HG03159 (cell line): ENCODE measurements around the gene SAFB.

Source experiments
- ATAC-seq: cut with Tn5 transposase; IDR thresholded peaks from one replicate; pipeline ENCODE4 v1.9.1; 2021; ENCODE audit warnings: mild to moderate bottlenecking, moderate library complexity; ENCODE audit not compliant: unreplicated experiment

SAFB gene

DNA sequence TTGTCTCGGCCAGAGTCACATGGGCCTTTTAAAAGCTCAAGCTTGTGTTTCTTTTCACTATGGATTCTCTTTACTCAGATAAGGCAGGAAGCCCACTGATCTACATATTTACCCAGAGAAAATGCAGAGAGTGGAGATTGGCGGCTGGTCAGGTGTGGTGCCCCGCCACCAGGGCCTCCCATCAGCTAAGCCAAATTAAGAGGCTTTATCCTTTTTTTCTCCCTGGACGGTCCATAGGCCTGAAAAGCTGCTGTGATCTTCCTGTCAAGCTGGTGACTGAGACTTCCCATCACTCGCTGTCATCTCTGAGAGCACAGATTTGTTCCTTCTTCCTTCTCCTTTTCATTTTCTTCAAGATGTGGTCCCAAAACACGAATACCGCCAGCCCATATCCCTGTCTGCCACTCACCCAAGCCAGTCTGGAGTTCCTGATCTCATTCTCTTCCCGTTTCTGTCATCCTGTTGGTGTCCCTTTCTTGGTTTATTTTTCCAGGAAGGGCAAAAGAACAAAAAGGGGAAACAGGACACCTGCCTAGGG is 1.9 kb downstream of the SAFB start:
- ATAC-seq, result no peak

DNA sequence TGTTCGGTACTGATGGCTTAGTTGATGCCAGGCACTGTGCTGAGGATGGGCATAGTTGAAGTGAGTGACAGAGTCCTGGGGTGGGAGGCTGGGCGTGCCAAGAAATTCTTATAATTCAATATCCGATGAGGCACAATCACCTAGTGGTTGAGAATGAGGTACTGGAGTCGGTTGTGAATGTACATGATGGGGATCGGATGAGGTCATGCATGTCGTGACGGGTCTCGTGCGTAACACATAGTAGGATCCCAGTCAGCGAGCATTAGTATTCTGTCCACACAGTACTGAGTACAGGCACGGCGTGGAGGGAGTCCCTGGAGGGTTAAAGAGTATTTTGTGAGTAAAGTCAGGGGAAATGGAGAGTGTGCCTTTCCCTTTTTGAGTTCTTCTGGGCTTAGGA is 2.8 kb downstream of the SAFB start:
- no peak for ATAC-seq

DNA sequence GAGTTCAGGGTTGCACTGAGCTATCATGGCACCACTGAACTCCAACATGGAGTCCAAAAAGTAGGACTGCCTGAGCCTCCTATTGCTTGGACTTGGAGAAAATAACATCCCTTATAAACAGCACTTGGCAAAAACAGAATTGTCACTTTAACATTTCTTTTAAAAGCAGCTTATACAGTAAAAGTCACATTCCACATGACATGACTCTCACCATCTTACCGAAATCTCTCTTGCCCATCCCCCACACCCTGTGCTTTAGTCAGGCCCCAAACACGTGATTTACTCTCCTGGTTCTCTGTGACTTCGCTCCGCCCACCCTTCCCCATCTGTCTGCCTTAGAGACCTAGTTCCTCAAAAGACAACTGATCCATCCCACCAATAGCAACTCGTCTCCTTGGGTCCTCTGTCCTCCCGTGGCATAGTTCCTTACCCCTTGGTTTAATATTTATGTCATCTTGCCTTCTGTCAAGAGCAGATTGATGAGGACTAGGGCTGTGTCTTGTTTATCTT is 4.6 kb downstream of the SAFB start:
- ATAC-seq, result no peak

- no peak for ATAC-seq
Measured at GRCh38 chr19:5628461-5628860, 5.6 kb downstream of the SAFB start.

GRCh38 chr19:5628919-5629481 is 6.1 kb downstream of the SAFB start:
- ATAC-seq, result no peak

GRCh38 chr19:5631567-5632240 is 8.8 kb downstream of the SAFB start:
- no peak for ATAC-seq

DNA sequence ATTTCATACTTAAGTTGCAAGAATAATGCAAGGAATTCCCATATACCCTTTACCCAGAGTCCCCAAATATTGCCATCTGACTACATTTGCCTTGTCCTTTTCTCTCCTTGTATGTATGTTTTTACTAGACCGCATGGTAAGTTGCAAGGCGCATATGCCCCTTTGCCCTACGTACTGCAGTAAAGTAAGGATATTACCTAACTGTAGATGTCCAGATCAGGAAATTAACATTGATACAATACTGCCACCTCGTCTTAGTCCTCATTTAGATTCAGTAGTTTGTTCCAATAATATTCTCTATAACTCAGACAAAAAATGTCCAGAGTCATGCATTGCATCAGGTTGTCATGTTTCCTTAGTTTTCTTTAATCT is 9.3 kb downstream of the SAFB start:
- no peak for ATAC-seq

DNA sequence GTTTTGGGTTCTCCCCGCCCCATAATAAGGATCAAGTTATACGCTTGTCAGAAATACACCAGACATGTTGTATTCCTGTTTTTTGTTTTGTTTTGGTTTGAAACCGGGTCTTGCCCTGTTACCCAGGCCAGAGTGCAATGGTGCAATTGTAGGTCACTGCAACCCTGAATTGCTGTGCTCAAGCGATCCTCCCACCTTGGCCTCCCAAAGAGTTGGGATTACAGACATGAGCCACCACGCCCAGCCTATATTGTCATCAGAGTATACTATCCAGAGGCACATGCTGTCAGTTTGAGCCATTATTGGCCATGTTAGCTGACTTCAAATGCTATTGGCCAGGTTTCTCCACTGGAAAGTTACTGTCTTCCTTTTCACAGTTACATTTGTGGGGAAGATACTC is 9.8 kb downstream of the SAFB start:
- ATAC-seq, result no peak

DNA sequence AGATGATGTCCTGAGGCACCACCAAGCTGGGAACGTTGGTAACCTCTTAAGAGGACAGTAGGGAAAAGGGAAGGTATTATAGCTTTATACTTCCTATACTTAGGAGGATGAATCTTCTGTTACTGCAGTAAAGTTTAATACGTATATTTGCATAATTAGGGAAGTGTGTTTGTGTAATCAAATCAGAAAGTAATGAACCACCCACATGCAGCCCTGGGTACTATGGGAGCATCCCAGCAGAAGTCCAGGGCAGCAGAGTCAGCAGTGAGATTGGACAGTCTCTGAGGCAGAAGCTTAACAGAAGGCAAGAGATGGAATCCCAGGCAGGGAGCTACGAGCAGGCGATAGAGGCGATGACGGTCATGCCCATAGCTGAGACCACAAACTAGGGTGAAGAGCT is 12.5 kb downstream of the SAFB start:
- no peak for ATAC-seq

GRCh38 chr19:5637971-5638370 is 15.1 kb downstream of the SAFB start:
- no peak for ATAC-seq

- ATAC-seq, result no peak
Measured at GRCh38 chr19:5641171-5641570, 18.3 kb downstream of the SAFB start.

- ATAC-seq, result no peak
Measured at GRCh38 chr19:5642204-5642603, 19.3 kb downstream of the SAFB start.

GRCh38 chr19:5643060-5643459 is 20.2 kb downstream of the SAFB start:
- no peak for ATAC-seq

GRCh38 chr19:5644037-5644436 is 21.2 kb downstream of the SAFB start:
- no peak for ATAC-seq

GRCh38 chr19:5645409-5645808 is 22.5 kb downstream of the SAFB start:
- no peak for ATAC-seq

DNA sequence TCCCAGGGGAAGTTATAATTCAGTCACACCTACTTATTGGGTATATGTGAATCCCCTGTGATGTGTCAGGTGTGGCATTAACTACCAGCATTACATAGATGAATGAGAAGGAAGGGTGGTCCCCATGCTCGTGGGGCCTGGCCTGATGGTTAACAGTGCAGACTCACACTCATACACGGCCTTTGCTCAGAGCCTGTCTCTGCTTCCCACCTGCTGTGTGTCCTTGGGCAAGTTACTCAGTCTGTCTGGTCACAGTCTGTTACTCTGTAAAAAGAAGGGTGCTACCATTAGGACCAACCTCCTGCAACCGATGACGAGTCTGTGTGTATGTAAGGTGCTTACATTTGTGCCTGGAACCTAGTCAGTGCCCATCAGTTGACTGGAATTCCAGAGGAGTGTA is 23.8 kb downstream of the SAFB start:
- no peak for ATAC-seq

DNA sequence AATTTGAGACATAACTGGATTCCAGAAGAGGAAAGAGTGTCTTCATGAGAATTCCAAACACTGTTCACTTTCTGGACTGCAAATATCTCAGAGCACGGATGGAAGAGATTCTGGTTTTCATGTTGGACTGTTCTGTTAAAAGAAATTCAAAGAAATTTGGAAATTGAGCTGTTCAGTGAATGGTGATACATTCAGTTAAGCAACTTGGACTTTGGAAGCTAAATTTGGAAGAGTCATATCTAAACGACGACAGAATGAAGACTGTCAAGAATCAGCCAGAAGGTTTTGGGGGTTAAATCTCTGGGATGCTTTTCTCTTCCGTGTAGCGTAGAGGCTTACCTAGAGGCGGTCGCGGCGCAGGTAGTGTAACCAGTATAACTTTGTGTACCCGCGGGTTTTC is 25.6 kb downstream of the SAFB start:
- no peak for ATAC-seq

DNA sequence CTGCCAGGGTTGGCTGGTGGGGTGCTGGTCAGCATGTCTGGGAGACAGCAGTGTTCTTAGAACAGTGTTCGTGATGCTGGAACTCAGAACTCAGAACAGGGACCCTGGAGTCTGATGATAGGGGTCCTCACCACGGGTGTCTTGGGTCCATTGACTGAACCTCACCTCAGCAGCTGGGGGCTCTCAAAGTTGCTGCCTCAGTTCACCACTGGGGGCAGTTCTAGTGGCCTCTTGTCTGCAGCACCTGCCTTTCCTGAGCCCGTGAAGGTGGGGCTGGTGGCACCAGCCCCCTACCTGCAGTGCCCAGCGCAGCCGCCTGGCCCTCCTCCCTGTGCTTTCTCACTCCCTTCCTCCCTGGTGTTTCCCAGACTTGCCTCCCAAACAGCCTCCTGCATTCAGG is 28.5 kb downstream of the SAFB start:
- ATAC-seq, result no peak

DNA sequence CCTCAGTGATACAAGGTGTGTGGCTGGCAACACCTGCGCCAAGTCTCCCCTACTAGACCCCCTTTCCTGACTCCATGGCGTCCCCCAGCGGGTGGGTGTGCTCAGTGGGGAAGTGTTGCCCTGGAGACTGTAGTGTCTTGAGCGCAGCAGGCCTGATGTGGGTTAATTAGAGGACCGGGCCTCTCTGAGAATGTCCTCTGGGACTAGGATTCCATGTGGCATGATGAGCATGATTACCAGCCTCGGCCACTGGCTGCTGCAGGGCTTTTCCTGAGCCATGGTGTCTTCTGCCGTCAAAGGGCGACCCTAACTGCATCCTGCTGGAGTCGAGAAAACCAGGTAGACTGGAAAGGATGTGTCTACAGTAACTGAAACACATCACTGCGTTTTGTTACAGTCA is 29.4 kb downstream of the SAFB start:
- ATAC-seq, result no peak

DNA sequence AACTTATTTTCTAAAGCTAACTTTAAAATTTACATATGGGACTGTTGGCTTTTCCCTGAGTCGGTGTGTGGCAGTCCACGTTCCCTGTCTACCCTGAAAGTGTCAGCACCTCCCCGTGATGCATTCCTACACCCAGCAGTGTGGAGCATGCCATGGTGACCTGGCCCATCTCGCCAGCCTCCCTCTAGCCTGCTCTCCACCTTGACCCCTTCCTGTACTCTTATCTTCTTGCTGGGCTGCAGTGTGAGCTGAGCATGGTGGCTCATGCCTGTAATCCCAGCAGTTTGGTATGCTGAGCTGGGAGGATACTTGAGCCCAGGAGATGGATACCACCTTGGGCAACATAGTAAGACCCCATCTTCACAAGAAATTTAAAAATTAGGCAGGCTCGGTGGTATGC is 32.0 kb downstream of the SAFB start:
- ATAC-seq, result no peak

GRCh38 chr19:5655412-5655811 is 32.5 kb downstream of the SAFB start:
- no peak for ATAC-seq

- ATAC-seq, result no peak
Measured at GRCh38 chr19:5661483-5661882, 38.6 kb downstream of the SAFB start.

GRCh38 chr19:5663904-5664303 is 41.0 kb downstream of the SAFB start:
- ATAC-seq, result no peak
